A549 (cell line): ENCODE data around the gene AP1S2. TPM values are rescaled to one million over a fixed set of nuclear protein-coding genes. Genes with fewer than 3 reads are reported as not detected.

Experiments
- ATAC-seq, 2 experiments: fragments of 200-7000 bp in 1 of 2; fragments of >200 bp in 1 of 2; cut with Nextera tagmentation in 1 of 2; cut with Tn5 transposase in 1 of 2; 3 replicates each; pipeline versions ENCODE4 v1.8.0 to v1.9.1; 2018 to 2020; ENCODE audit warnings: mild to moderate bottlenecking in 1 of 2, moderate library complexity in 1 of 2
- CTCF ChIA-PET: fragments of 300-600 bp; sonication (Branson Sonifier 250); formaldehyde crosslinking; extraction: SDS; loops from one replicate; lab custom pipeline; 2021; ENCODE audit warnings: antibody characterized with exemption, inconsistent platforms; lab: Yijun Ruan, JAX
- POLR2A ChIA-PET: fragments of 350-600 bp; formaldehyde crosslinking; extraction: SDS; loops from one replicate; lab custom pipeline; 2021; ENCODE audit warnings: antibody characterized with exemption, inconsistent platforms; lab: Yijun Ruan, JAX
- DNase-seq, 2 experiments: peaks; one replicate each; pipeline versions ENCODE4 v3.0.0 to v3.0.0-alpha.2; 2011 to 2016; ENCODE audit warnings: low read depth in 1 of 2, low spot score in 1 of 2
- FAIRE-seq: peaks from 2 replicates; lab custom pipeline; 2011; peaks lifted over from hg19 to GRCh38; lab: Jason Lieb, UNC
- H3K27ac ChIP-seq, 2 experiments: fragments of >200 bp; sonication (Bioruptor Twin); formaldehyde crosslinking; 3 replicates each; pipeline ENCODE4 v1.5.1; 2016 to 2017
- H3K4me1 ChIP-seq: fragments of >200 bp; sonication (Bioruptor Twin); formaldehyde crosslinking; 3 replicates; pipeline ENCODE4 v1.6.1; 2016
- H3K4me2 ChIP-seq: fragments of >200 bp; sonication (Bioruptor Twin); formaldehyde crosslinking; 3 replicates; pipeline ENCODE4 v1.6.1; 2016
- H3K4me3 ChIP-seq: fragments of >200 bp; sonication (Bioruptor Twin); formaldehyde crosslinking; 3 replicates; pipeline ENCODE4 v1.5.1; 2016
- H3K9me3 ChIP-seq: fragments of >200 bp; sonication (Bioruptor Twin); formaldehyde crosslinking; 3 replicates; pipeline ENCODE4 v1.6.1; 2016
- CTCF ChIP-seq: fragments of >200 bp; sonication (Bioruptor Twin); formaldehyde crosslinking; IDR thresholded peaks from 3 replicates; pipeline ENCODE4 v1.5.1; 2016
- EHF ChIP-seq: fragments of 250-450 bp; sonication (Bioruptor Pico); IDR thresholded peaks from 2 replicates; pipeline ENCODE4 v1.5.0; 2020; ENCODE audit warnings: mild to moderate bottlenecking
- EP300 ChIP-seq, 2 experiments: fragments of >200 bp; sonication (Bioruptor Twin); formaldehyde crosslinking; IDR thresholded peaks; 2 replicates in 1 of 2; 3 replicates in 1 of 2; pipeline ENCODE4 v1.6.1; 2016 to 2017
- HEYL ChIP-seq: fragments of 250-450 bp; sonication (Bioruptor Pico); IDR thresholded peaks from 2 replicates; pipeline ENCODE4 v1.8.0; 2021; ENCODE audit warnings: mild to moderate bottlenecking, moderate library complexity
- HMGXB4 ChIP-seq: fragments of 250-450 bp; sonication (Bioruptor Pico); IDR thresholded peaks from 2 replicates; pipeline ENCODE4 v1.5.0; 2021; ENCODE audit warnings: mild to moderate bottlenecking, moderate library complexity, borderline replicate concordance
- HOXA7 ChIP-seq: fragments of 250-450 bp; sonication (Bioruptor Pico); IDR thresholded peaks from 2 replicates; pipeline ENCODE4 v1.5.0; 2020; ENCODE audit warnings: mild to moderate bottlenecking, moderate library complexity
- HOXB13 ChIP-seq: fragments of 250-450 bp; sonication (Bioruptor Pico); IDR thresholded peaks from 2 replicates; pipeline ENCODE4 v1.5.0; 2020; ENCODE audit warnings: low read depth, mild to moderate bottlenecking, moderate library complexity
- MAFK ChIP-seq: fragments of 450-650 bp; IDR thresholded peaks from 2 replicates; pipeline ENCODE4 v1.6.1; 2014; ENCODE audit not compliant: partially characterized antibody
- PHF8 ChIP-seq: fragments of 200-600 bp; sonication (generic); IDR thresholded peaks from 2 replicates; pipeline ENCODE4 v1.6.1; 2016; ENCODE audit warnings: low read depth, mild to moderate bottlenecking, antibody characterized with exemption, moderate library complexity, borderline replicate concordance
- RAD21 ChIP-seq, 2 experiments: fragments of >200 bp in 1 of 2; sonication (Bioruptor Twin) in 1 of 2; formaldehyde crosslinking in 1 of 2; IDR thresholded peaks in 1 of 2; conservative IDR thresholded peaks in 1 of 2; 2 replicates in 1 of 2; 3 replicates in 1 of 2; pipeline ENCODE4 v1.6.1; 2012 to 2018; ENCODE audit warnings: inconsistent platforms in 1 of 2
- SMC3 ChIP-seq: fragments of >200 bp; sonication (Bioruptor Twin); formaldehyde crosslinking; IDR thresholded peaks from 3 replicates; pipeline ENCODE4 v1.6.1; 2018; ENCODE audit warnings: inconsistent platforms
- WGBS: methylation state at CpG from one replicate; pipeline ENCODE4 v1.1.6; 2017; ENCODE audit errors: missing lambda C conversion rate; 5-methylcytosine and 5-hydroxymethylcytosine counted together
- polyA plus RNA-seq, 4 experiments: library from polyadenylated mRNA; depleted of rRNA in 3 of 4; stranded (reverse); fragments of >200 nt; fragmentation: RNase III in 1 of 4; extraction: RNeasy Plus Mini Kit Qiagen cat#74134 plus additional on column Dnase treatment in 1 of 4; gene quantifications; 2 replicates in 3 of 4; 3 replicates in 1 of 4; pipeline ENCODE4 v1.2.3, GENCODE V29; 2011 to 2017
- TF ChIP-seq, protein P1 (sequence below): fragments of 250-450 bp; sonication (Bioruptor Pico); IDR thresholded peaks from 2 replicates; pipeline ENCODE4 v1.5.0; 2020; ENCODE audit warnings: low read depth, mild to moderate bottlenecking, moderate library complexity
- TF ChIP-seq, protein P2 (sequence below): fragments of >200 bp; sonication (Bioruptor Twin); formaldehyde crosslinking; IDR thresholded peaks from 3 replicates; pipeline ENCODE4 v1.6.1; 2016

Gene AP1S2
- polyA plus RNA-seq, 2 of the 4 experiments (the other 2 are of a cell fraction): 17.1 to 18.5 TPM

DNA sequence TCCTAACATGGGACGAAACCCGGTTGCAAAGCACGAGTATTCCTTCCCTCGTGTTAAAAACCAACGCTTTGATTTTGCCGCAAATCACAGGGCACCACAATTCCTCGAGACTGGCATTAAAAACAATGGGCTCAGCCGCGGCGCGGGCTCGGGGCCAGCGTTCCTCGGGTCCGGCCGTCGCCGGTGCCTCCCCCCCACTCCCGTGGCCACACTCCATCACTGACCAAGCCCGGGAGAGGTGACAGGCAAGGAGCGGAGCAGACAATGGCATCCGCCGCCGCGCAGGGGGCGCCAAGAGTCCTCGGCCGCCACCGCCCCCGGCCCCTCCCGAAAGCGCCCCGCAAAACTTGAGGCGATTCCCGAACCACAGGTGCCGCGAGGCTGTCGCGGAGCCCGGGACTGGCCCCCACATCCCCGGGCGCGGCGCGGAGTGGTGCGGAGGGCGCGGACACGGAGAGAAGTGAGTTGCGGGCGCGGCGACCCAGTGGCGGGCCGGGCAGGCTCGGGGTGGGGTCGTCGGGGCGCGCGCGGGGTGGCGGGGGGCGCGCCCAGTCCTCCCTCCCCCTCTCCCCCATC, 445 bp downstream of the AP1S2 start:
- POLR2A ChIA-PET: no interaction called here
- DNase-seq (peak; percentile 22 to 39), ATAC-seq (peak; percentile 33 to 67), FAIRE-seq (no peak)
- TF ChIP-seq RAD21 (conservative IDR thresholded peaks at IDR 0.05 in 1 of 2, IDR thresholded peaks at IDR 0.05 in 1 of 2): peak in 1 of 2 experiments; percentile 36; a peak in 2 of 5 replicates
- peak; percentile 31; the same call in 1 of the 2 replicates for TF ChIP-seq PHF8
- TF ChIP-seq HOXB13 (CRISPR knock-in tag): no peak
- TF ChIP-seq SMC3: peak; percentile 25; the same call in 1 of the 3 replicates
- CTCF ChIA-PET: no interaction called here
- Histone ChIP-seq H3K4me3 (peak overlapping the region; percentile 82), H3K9me3 (no peaks in the 10 kb centered on the region), H3K4me1 (peaks cover 6% of the 10 kb centered on the region; the same call in 1 of the 3 replicates), H3K27ac (peak overlapping the region; percentile 77 to 89), H3K4me2 (peak overlapping the region; percentile 69)
- WGBS: 1% methylated on average over 19 of the region's 65 CpGs

DNA sequence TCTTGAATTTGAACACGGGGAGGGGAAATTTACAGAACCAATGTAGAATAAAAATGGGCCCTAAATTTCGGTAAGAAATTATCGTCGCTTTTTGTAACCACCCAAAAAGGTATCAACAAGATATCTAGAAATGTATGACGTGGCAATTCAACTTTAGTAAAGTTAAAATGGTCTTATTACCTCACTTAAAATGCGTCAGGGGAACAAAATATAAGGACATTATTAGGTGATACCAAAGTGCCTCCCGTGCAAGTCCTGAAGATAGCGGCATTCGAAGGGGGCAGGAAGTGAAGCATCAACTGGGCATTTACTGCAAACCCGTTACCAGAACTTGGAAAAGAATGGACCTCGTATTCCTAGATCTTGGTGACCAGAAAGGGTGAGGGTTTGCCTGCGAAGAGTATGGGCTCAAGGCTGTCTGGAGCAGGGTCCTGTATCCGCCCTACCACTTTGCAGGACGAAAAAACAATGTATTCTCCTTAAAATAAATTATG, 980 bp downstream of the AP1S2 start:
- WGBS: 39% methylated on average over 14 of the region's 14 CpGs
- peak overlapping the region; percentile 69 for H3K4me2 ChIP-seq
- TF ChIP-seq HOXA7 (CRISPR knock-in tag) (no peak), HMGXB4 (no peak), EP300 (IDR thresholded peaks at IDR 0.05) (no peak), EHF (CRISPR knock-in tag) (no peak), HEYL (no peak)
- TF ChIP-seq, protein P1, sequence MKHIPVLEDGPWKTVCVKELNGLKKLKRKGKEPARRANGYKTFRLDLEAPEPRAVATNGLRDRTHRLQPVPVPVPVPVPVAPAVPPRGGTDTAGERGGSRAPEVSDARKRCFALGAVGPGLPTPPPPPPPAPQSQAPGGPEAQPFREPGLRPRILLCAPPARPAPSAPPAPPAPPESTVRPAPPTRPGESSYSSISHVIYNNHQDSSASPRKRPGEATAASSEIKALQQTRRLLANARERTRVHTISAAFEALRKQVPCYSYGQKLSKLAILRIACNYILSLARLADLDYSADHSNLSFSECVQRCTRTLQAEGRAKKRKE (CRISPR knock-in tag): no peak
- TF ChIP-seq, all 56 proteins: peak for 0
- Histone ChIP-seq H3K4me1 (peaks cover 6% of the 10 kb centered on the region; the same call in 1 of the 3 replicates), H3K4me3 (peak overlapping the region; percentile 82), H3K27ac (peak overlapping the region; percentile 77 to 89), H3K9me3 (no peaks in the 10 kb centered on the region)
- DNase-seq: no peak
- no peak for ATAC-seq
- CTCF ChIA-PET: no interaction called here
- FAIRE-seq: no peak
- POLR2A ChIA-PET: no interaction called here

DNA sequence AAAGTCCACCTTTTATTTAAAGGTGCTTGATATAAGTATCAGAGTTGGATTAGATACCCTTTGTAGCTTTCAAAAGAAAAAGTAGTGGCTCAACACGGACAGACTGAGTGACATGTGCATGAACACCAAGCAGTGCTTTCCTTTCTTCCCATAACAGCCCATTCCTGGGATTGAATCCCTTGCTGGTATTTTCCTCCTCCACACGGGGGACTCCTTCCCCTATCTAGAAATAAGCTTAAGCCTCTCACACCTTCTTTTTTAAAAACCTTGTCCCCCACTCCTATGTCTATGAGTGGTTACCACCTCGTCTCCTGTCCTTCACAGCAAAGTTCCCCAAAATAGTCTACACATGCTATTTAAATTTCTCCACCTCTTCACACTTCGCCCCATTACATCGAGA, 5.1 kb downstream of the AP1S2 start:
- Histone ChIP-seq H3K4me1 (peaks cover 6% of the 10 kb centered on the region; the same call in 1 of the 3 replicates), H3K4me3 (no peak overlapping the region), H3K27ac (no peak overlapping the region), H3K9me3 (no peaks in the 10 kb centered on the region), H3K4me2 (no peak overlapping the region)
- ChIA-PET CTCF (interaction anchor here (0.5 to 2.4 kb wide), 6 partner anchors 9 to 595 kb away, joined by 3 to 9 read pairs (median 4); no protein-coding TSS in a partner anchor), POLR2A (interaction anchor here (1.0 kb wide), 1 partner anchor 870 kb away, joined by 3 read pairs; the partner anchor contains the start of gene SYAP1)
- ATAC-seq (peak in 1 of 2 experiments; percentile 66; a peak in 3 of 6 replicates), DNase-seq (peak in 1 of 2 experiments; percentile 11), FAIRE-seq (no peak)
- TF ChIP-seq, protein P2, sequence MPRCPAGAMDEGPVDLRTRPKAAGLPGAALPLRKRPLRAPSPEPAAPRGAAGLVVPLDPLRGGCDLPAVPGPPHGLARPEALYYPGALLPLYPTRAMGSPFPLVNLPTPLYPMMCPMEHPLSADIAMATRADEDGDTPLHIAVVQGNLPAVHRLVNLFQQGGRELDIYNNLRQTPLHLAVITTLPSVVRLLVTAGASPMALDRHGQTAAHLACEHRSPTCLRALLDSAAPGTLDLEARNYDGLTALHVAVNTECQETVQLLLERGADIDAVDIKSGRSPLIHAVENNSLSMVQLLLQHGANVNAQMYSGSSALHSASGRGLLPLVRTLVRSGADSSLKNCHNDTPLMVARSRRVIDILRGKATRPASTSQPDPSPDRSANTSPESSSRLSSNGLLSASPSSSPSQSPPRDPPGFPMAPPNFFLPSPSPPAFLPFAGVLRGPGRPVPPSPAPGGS: no peak
- TF ChIP-seq CTCF (peak; percentile 28; the same call in 2 of the 3 replicates), SMC3 (0 out of 3 replicates have a peak, but pooled peaks have one; percentile 7), RAD21 (conservative IDR thresholded peaks at IDR 0.05 in 1 of 2, IDR thresholded peaks at IDR 0.05 in 1 of 2) (peak; percentile 43 to 57; a peak in 4 of 5 replicates), MAFK (no peak)
- WGBS: 58% methylated on average over 5 of the region's 5 CpGs
